GM23338 (cell line): Measurements from ENCODE around the gene ARHGAP19. TPM values are rescaled to one million over a fixed set of nuclear protein-coding genes. Genes with fewer than 3 reads are reported as not detected.

ENCODE experiments used
- ATAC-seq: fragments of 200-7000 bp; cut with Tn5 transposase; 3 replicates; pipeline ENCODE4 v1.9.1; 2020
- DNase-seq: peaks from one replicate; pipeline ENCODE4 v3.0.0-alpha.2; 2015; ENCODE audit warnings: low spot score
- H2AFZ ChIP-seq: fragments of 200-600 bp; sonication (generic); 2 replicates; pipeline ENCODE4 v1.8.0; 2016; ENCODE audit warnings: antibody characterized with exemption, mild to moderate bottlenecking, moderate library complexity
- H3F3A ChIP-seq: fragments of 200-600 bp; sonication (generic); replicated peaks from 2 replicates; pipeline ENCODE4 v1.8.0; 2017; ENCODE audit warnings: antibody characterized with exemption, mixed run types, low read depth
- H3K27ac ChIP-seq: fragments of 200-600 bp; sonication (generic); 2 replicates; pipeline ENCODE4 v1.6.1; 2016; ENCODE audit warnings: low read depth
- H3K27me3 ChIP-seq: fragments of 200-600 bp; sonication (generic); 2 replicates; pipeline ENCODE4 v1.8.0; 2016; ENCODE audit warnings: mild to moderate bottlenecking, mixed run types, moderate library complexity; ENCODE audit not compliant: insufficient read depth
- H3K36me3 ChIP-seq: fragments of 200-600 bp; sonication (generic); 2 replicates; pipeline ENCODE4 v1.8.0; 2016; ENCODE audit warnings: mild to moderate bottlenecking; ENCODE audit not compliant: insufficient read depth
- H3K4me1 ChIP-seq: fragments of 200-600 bp; sonication (generic); 2 replicates; pipeline ENCODE4 v1.8.0; 2016; ENCODE audit warnings: mild to moderate bottlenecking, moderate library complexity; ENCODE audit not compliant: insufficient read depth
- H3K4me2 ChIP-seq: fragments of 200-600 bp; sonication (generic); 2 replicates; pipeline ENCODE4 v1.7.1; 2017; ENCODE audit warnings: mixed run types
- H3K4me3 ChIP-seq: fragments of 200-600 bp; sonication (generic); 2 replicates; pipeline ENCODE4 v1.6.1; 2016; ENCODE audit warnings: mixed run types
- H3K79me2 ChIP-seq: fragments of 200-600 bp; sonication (generic); replicated peaks from 2 replicates; pipeline ENCODE4 v1.8.0; 2017; ENCODE audit warnings: mild to moderate bottlenecking; ENCODE audit not compliant: insufficient read depth
- H3K9me2 ChIP-seq: fragments of 200-600 bp; sonication (generic); 2 replicates; pipeline ENCODE4 v1.8.0; 2017; ENCODE audit not compliant: insufficient read depth
- H4K20me1 ChIP-seq: fragments of 200-600 bp; sonication (generic); replicated peaks from 2 replicates; pipeline ENCODE4 v1.8.0; 2017; ENCODE audit warnings: mild to moderate bottlenecking; ENCODE audit not compliant: insufficient read depth
- H3K27ac Mint-ChIP-seq: 2 replicates; pipeline ENCODE4 v1.8.0; 2020; ENCODE audit warnings: inconsistent platforms, mild to moderate bottlenecking, moderate library complexity, mixed read lengths
- H3K27me3 Mint-ChIP-seq: 3 replicates; pipeline ENCODE4 v1.8.0; 2022; ENCODE audit warnings: low read depth, mild to moderate bottlenecking, moderate library complexity, mixed read lengths, inconsistent platforms; ENCODE audit not compliant: insufficient read depth, poor library complexity
- H3K36me3 Mint-ChIP-seq: 3 replicates; pipeline ENCODE4 v1.8.0; 2021; ENCODE audit warnings: low read depth, mild to moderate bottlenecking, inconsistent platforms, moderate library complexity, mixed read lengths
- H3K4me1 Mint-ChIP-seq: 3 replicates; pipeline ENCODE4 v1.8.0; 2020; ENCODE audit warnings: mild to moderate bottlenecking, inconsistent platforms, mixed read lengths
- H3K4me3 Mint-ChIP-seq: 3 replicates; pipeline ENCODE4 v1.8.0; 2021; ENCODE audit warnings: moderate library complexity, mild to moderate bottlenecking, inconsistent platforms, mixed read lengths
- H3K9me3 Mint-ChIP-seq: 3 replicates; pipeline ENCODE4 v1.8.0; 2020; ENCODE audit warnings: moderate library complexity, mild to moderate bottlenecking, inconsistent platforms, mixed read lengths
- CREB1 ChIP-seq: fragments of 250-450 bp; sonication (Bioruptor Pico); IDR thresholded peaks from 2 replicates; pipeline ENCODE4 v1.5.0; 2020; ENCODE audit warnings: low read depth, mild to moderate bottlenecking, moderate library complexity
- CTCF ChIP-seq, 2 experiments: fragments of 200-600 bp in 1 of 2; sonication (generic) in 1 of 2; conservative IDR thresholded peaks; 2 replicates each; pipeline versions ENCODE4 v1.5.1 to v1.6.1; 2016 to 2017; ENCODE audit warnings: antibody characterized with exemption in 2 of 2, low read depth in 2 of 2, mild to moderate bottlenecking in 2 of 2, moderate library complexity in 1 of 2
- ETS1 ChIP-seq: IDR thresholded peaks from 2 replicates; pipeline ENCODE4 v1.6.1; 2016; ENCODE audit warnings: antibody characterized with exemption
- EZH2 ChIP-seq: fragments of 200-600 bp; sonication (generic); IDR thresholded peaks from one replicate; pipeline ENCODE4 v1.8.0; 2017; ENCODE audit warnings: antibody characterized with exemption, mild to moderate bottlenecking, low read depth; ENCODE audit not compliant: unreplicated experiment
- EZH2phosphoT487 ChIP-seq: fragments of 200-600 bp; sonication (generic); IDR thresholded peaks from one replicate; pipeline ENCODE4 v1.8.1; 2018; ENCODE audit warnings: antibody characterized with exemption; ENCODE audit not compliant: unreplicated experiment
- JUNB ChIP-seq: IDR thresholded peaks from one replicate; pipeline ENCODE4 v1.6.1; 2016; ENCODE audit warnings: antibody characterized with exemption; ENCODE audit not compliant: unreplicated experiment
- NANOG ChIP-seq: IDR thresholded peaks from 2 replicates; pipeline ENCODE4 v1.6.1; 2016; ENCODE audit warnings: antibody characterized with exemption, borderline replicate concordance
- REST ChIP-seq: IDR thresholded peaks from one replicate; pipeline ENCODE4 v1.6.1; 2018; ENCODE audit warnings: antibody characterized with exemption; ENCODE audit not compliant: unreplicated experiment
- STAT1 ChIP-seq: IDR thresholded peaks from one replicate; pipeline ENCODE4 v1.6.1; 2016; ENCODE audit warnings: antibody characterized with exemption; ENCODE audit not compliant: unreplicated experiment
- ZNF114 ChIP-seq: fragments of 250-450 bp; sonication (Bioruptor Pico); IDR thresholded peaks from 2 replicates; pipeline ENCODE4 v1.5.0; 2020; ENCODE audit warnings: mild to moderate bottlenecking, moderate library complexity
- ZNF462 ChIP-seq: fragments of 250-450 bp; sonication (Bioruptor Pico); IDR thresholded peaks from 2 replicates; pipeline ENCODE4 v1.5.0; 2020; ENCODE audit warnings: mild to moderate bottlenecking, moderate library complexity
- polyA plus RNA-seq: library from polyadenylated mRNA; unstranded; fragments of >200 nt; fragmentation: Nextera tagmentation; extraction: Ambion mirVana; gene quantifications from 2 replicates; pipeline ENCODE4 v1.2.1, GENCODE V29; 2016
- total RNA-seq: library from RNA; depleted of rRNA; stranded (reverse); fragments of >200 nt; shearing (Covaris generic); gene quantifications from 2 replicates; pipeline ENCODE4 v1.2.3, GENCODE V29; 2014

Gene ARHGAP19
- total and polyA plus RNA-seq, 2 experiments from 2014 or later, result 11.5 to 38.8 TPM

DNA sequence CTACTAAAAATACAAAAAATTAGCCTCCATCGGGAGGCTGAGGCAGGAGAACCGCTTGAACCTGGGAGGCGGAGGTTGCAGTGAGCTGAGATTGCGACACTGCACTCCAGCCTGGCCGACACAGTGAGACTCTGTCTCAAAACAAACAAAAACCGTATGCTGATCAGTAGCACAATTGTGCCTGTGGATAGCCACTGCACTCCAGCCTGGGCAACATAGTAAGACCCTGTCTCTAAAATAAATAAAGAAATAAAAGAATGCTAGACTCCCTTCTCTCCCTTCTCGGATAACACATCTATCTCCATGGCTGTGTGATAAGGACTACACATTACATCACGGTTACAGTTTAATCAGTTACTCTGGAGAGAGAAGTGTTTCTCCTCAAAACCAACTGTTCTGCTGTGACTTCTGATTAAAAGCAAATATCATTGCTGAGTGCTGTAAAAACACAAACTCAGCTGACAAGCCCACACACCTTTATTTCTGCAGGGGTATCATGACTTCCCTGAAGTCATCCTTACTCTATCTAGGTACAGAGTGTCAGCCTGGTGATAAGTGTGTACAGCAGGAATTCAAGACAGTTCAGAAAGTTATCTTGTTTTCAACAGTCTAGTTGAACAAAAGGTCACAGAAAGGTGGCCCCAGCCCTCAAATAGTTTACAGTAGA lies 5.3 kb upstream of the ARHGAP19 start:
- Mint-ChIP-seq H3K4me3 (no peak overlapping the region), H3K27me3 (peaks cover 3% of the 10 kb centered on the region), H3K9me3 (no peaks in the 10 kb centered on the region), H3K36me3 (no peaks in the 10 kb centered on the region), H3K4me1 (peaks cover 2% of the 10 kb centered on the region; the same call in 2 of the 3 replicates), H3K27ac (no peak overlapping the region)
- DNase-seq (no peak), ATAC-seq (no peak)
- Histone ChIP-seq H3K4me1 (no peaks in the 10 kb centered on the region), H3F3A (peaks cover 7% of the 10 kb centered on the region), H2AFZ (peak overlapping the region; percentile 72), H3K79me2 (no peaks in the 10 kb centered on the region), H3K9me2 (no peaks in the 10 kb centered on the region), H3K27ac (no peak overlapping the region), H3K27me3 (no peaks in the 10 kb centered on the region), H3K4me3 (no peak overlapping the region), H3K36me3 (no peaks in the 10 kb centered on the region), H3K4me2 (no peak overlapping the region), H4K20me1 (no peaks in the 10 kb centered on the region)
- no peak for TF ChIP-seq STAT1
- no peak for TF ChIP-seq EZH2phosphoT487
- no peak for TF ChIP-seq REST
- no peak for TF ChIP-seq ZNF114
- TF ChIP-seq ZNF462 (CRISPR knock-in tag), result no peak
- TF ChIP-seq CTCF (conservative IDR thresholded peaks at IDR 0.05; ENCODE audit: low read depth in 2 of 2), result no peak
- no peak for TF ChIP-seq CREB1 (CRISPR knock-in tag)
- no peak for TF ChIP-seq JUNB
- TF ChIP-seq EZH2, result no peak
- no peak for TF ChIP-seq NANOG
- no peak for TF ChIP-seq ETS1
